GM18907 (cell line): Measurements from ENCODE around the gene RGS5.

Experiments used
- ATAC-seq: cut with Tn5 transposase; IDR thresholded peaks from one replicate; pipeline ENCODE4 v1.9.1; 2021; ENCODE audit warnings: mild to moderate bottlenecking, moderate library complexity; ENCODE audit not compliant: unreplicated experiment

The RGS5 gene

DNA sequence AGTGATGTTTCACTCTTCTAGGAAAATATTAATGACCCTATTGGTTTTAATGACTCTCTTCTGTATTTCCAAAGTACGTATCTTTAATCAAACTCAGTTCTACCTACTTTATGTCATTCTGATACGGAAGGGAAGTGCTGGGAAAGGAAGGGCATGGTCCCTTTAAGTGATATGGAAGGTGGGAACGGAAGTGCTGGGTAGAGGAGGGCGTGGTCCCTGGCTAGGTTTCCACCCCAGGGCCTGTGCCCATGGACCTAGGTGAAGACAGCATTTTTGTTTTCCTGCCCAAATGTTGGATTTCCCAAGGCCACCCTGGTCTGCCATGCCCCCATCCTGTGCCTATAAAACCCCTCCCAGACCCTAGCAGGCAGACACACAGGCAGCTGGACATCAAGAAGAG, 109.5 kb downstream of the RGS5 start:
- ATAC-seq = no peak
